WTC11 (cell line): ENCODE results near the gene CSNK1G3. TPM values are rescaled to one million over a fixed set of nuclear protein-coding genes. Genes with fewer than 3 reads are reported as not detected.

Experiments
- ATAC-seq: fragments of 200-7000 bp; cut with Tn5 transposase; 2 replicates; pipeline ENCODE4 v1.10.0; 2021; ENCODE audit warnings: mild to moderate bottlenecking, moderate library complexity
- Bru-seq: library from RNA; stranded (reverse); fragments of 400-500 nt; gene quantifications from one replicate; lab custom pipeline; 2021; lab: Mats Ljungman, UMichigan
- CTCF ChIA-PET: fragments of 300-600 bp; sonication (Branson Sonifier 250); formaldehyde crosslinking; loops from one replicate; lab custom pipeline; 2021; ENCODE audit warnings: antibody characterized with exemption; lab: Charles Lee
- POLR2A ChIA-PET: fragments of 350-600 bp; sonication (Branson Sonifier 250); formaldehyde crosslinking; loops from one replicate; lab custom pipeline; 2021; ENCODE audit warnings: antibody characterized with exemption; lab: Charles Lee
- DNase-seq: peaks from one replicate; pipeline ENCODE4 v3.0.0; 2021; ENCODE audit warnings: low spot score
- H3K27ac Mint-ChIP-seq: 2 replicates; pipeline ENCODE4 v1.8.0; 2021; ENCODE audit warnings: mixed read lengths
- H3K27me3 Mint-ChIP-seq: 2 replicates; pipeline ENCODE4 v1.8.0; 2021; ENCODE audit warnings: low read depth, mild to moderate bottlenecking, moderate library complexity, mixed read lengths
- H3K36me3 Mint-ChIP-seq: 2 replicates; pipeline ENCODE4 v1.8.0; 2021; ENCODE audit warnings: mixed read lengths
- H3K4me1 Mint-ChIP-seq: 2 replicates; pipeline ENCODE4 v1.8.0; 2022; ENCODE audit warnings: mixed read lengths
- H3K4me3 Mint-ChIP-seq: 2 replicates; pipeline ENCODE4 v1.8.0; 2021; ENCODE audit warnings: mild to moderate bottlenecking, moderate library complexity, mixed read lengths
- H3K9me3 Mint-ChIP-seq: 2 replicates; pipeline ENCODE4 v1.8.0; 2021; ENCODE audit warnings: mixed read lengths
- ATF1 ChIP-seq: sonication (generic); formaldehyde crosslinking; IDR thresholded peaks from 2 replicates; pipeline ENCODE4 v1.8.1; 2023; ENCODE audit warnings: mild to moderate bottlenecking, moderate library complexity, missing genetic modification reagents
- E2F4 ChIP-seq: sonication (generic); formaldehyde crosslinking; IDR thresholded peaks from 2 replicates; pipeline ENCODE4 v1.8.1; 2022; ENCODE audit warnings: low read depth, mild to moderate bottlenecking, moderate library complexity, missing genetic modification reagents, borderline replicate concordance
- ERG ChIP-seq: fragments of 250-450 bp; sonication (Bioruptor Pico); IDR thresholded peaks from 2 replicates; pipeline ENCODE4 v1.8.0; 2021; ENCODE audit warnings: mild to moderate bottlenecking
- FOXP1 ChIP-seq: sonication (generic); formaldehyde crosslinking; IDR thresholded peaks from 2 replicates; pipeline ENCODE4 v1.8.0; 2022; ENCODE audit warnings: missing genetic modification reagents, mild to moderate bottlenecking, moderate library complexity, borderline replicate concordance
- FOXP4 ChIP-seq: sonication (generic); formaldehyde crosslinking; IDR thresholded peaks from 2 replicates; pipeline ENCODE4 v1.8.0; 2022; ENCODE audit warnings: mild to moderate bottlenecking, missing genetic modification reagents
- GABPB1 ChIP-seq: sonication (generic); formaldehyde crosslinking; IDR thresholded peaks from 2 replicates; pipeline ENCODE4 v1.8.1; 2023; ENCODE audit warnings: mild to moderate bottlenecking, missing genetic modification reagents
- MYBL2 ChIP-seq: sonication (generic); formaldehyde crosslinking; IDR thresholded peaks from 2 replicates; pipeline ENCODE4 v1.8.1; 2023; ENCODE audit warnings: mild to moderate bottlenecking, moderate library complexity, missing genetic modification reagents
- SMAD3 ChIP-seq: sonication (generic); formaldehyde crosslinking; IDR thresholded peaks from 2 replicates; pipeline ENCODE4 v1.8.0; 2022; ENCODE audit warnings: missing genetic modification reagents, mild to moderate bottlenecking, borderline replicate concordance
- SP1 ChIP-seq: sonication (generic); formaldehyde crosslinking; conservative IDR thresholded peaks from 2 replicates; pipeline ENCODE4 v1.8.1; 2022; ENCODE audit warnings: missing genetic modification reagents
- TEAD1 ChIP-seq: sonication (generic); formaldehyde crosslinking; IDR thresholded peaks from 2 replicates; pipeline ENCODE4 v1.8.0; 2022; ENCODE audit warnings: mild to moderate bottlenecking, missing genetic modification reagents
- TEAD4 ChIP-seq: sonication (generic); formaldehyde crosslinking; IDR thresholded peaks from 2 replicates; pipeline ENCODE4 v1.8.0; 2022; ENCODE audit warnings: mild to moderate bottlenecking, missing genetic modification reagents
- ZNF232 ChIP-seq: sonication (generic); formaldehyde crosslinking; IDR thresholded peaks from 2 replicates; pipeline ENCODE4 v1.8.0; 2022; ENCODE audit warnings: mild to moderate bottlenecking, missing genetic modification reagents
- ZNF425 ChIP-seq: fragments of 250-450 bp; sonication (Bioruptor Pico); conservative IDR thresholded peaks from 2 replicates; pipeline ENCODE4 v1.9.0; 2021; ENCODE audit warnings: mild to moderate bottlenecking
- ZNF671 ChIP-seq: fragments of 250-450 bp; sonication (Bioruptor Pico); IDR thresholded peaks from 2 replicates; pipeline ENCODE4 v1.8.0; 2021; ENCODE audit warnings: mild to moderate bottlenecking
- long read RNA-seq, 3 experiments: library from RNA in 1 of 3; library from capped mRNA in 1 of 3; library from polyadenylated mRNA in 1 of 3; unstranded in 2 of 3; stranded (forward) in 1 of 3; transcript quantifications; one replicate each; pipeline ENCODE4 v2.0.0, GENCODE V29; 2021
- total RNA-seq: library from RNA; stranded (reverse); gene quantifications from 3 replicates; pipeline ENCODE4 v1.2.3, GENCODE V29; 2021
- TF ChIP-seq, protein P1 (sequence below): fragments of 250-450 bp; sonication (Bioruptor Pico); IDR thresholded peaks from 2 replicates; pipeline ENCODE4 v1.9.0; 2021; ENCODE audit warnings: mild to moderate bottlenecking
- TF ChIP-seq, protein P2 (sequence below): sonication (generic); formaldehyde crosslinking; IDR thresholded peaks from 2 replicates; pipeline ENCODE4 v1.8.0; 2022; ENCODE audit warnings: mild to moderate bottlenecking, missing genetic modification reagents
- TF ChIP-seq, protein P3 (sequence below): sonication (generic); formaldehyde crosslinking; conservative IDR thresholded peaks from 2 replicates; pipeline ENCODE4 v1.8.1; 2023; ENCODE audit warnings: mild to moderate bottlenecking, low read depth, missing genetic modification reagents, moderate library complexity
- TF ChIP-seq, protein P4 (sequence below): sonication (generic); formaldehyde crosslinking; IDR thresholded peaks from 2 replicates; pipeline ENCODE4 v1.8.1; 2023; ENCODE audit warnings: mild to moderate bottlenecking, moderate library complexity, missing genetic modification reagents

Gene CSNK1G3
- total RNA-seq (50.6 to 53.1 TPM (median 51.2 TPM) in 3 replicates), Bru-seq, nascent RNA (percentile 87 among the genes with signal in this experiment)
- long read RNA-seq, experiment 1, full-length matches to known transcripts = 6 of 167 reads
- long read RNA-seq, experiment 1, partial matches to known transcripts = 16 of 167 reads
- long read RNA-seq, experiment 1, other reads (novel, unspliced or antisense) = 145 of 167 reads
- long read RNA-seq, experiment 2, full-length matches to known transcripts = 1 of 54 reads
- long read RNA-seq, experiment 2, partial matches to known transcripts = 8 of 54 reads
- long read RNA-seq, experiment 2, other reads (novel, unspliced or antisense) = 45 of 54 reads
- long read RNA-seq, experiment 3, partial matches to known transcripts = 2 of 19 reads
- long read RNA-seq, experiment 3, other reads (novel, unspliced or antisense) = 17 of 19 reads

- POLR2A ChIA-PET = interaction anchor here (1.0 to 1.5 kb wide), 5 partner anchors 10 to 89 kb away, joined by 3 to 9 read pairs (median 3); partner anchors contain the start of gene CEP120
- no peaks in the 10 kb centered on the region for H3K36me3 Mint-ChIP-seq
- peaks cover 35% of the 10 kb centered on the region for H3K4me1 Mint-ChIP-seq
- peak within 1 kb of the TSS; percentile 98 for H3K27ac Mint-ChIP-seq
- CTCF ChIA-PET = interaction anchor here (2.0 kb wide), 1 partner anchor 89 kb away, joined by 7 read pairs; the partner anchor contains the start of gene CEP120
- H3K9me3 Mint-ChIP-seq = no peaks in the 10 kb centered on the region
- DNase-seq (peak; percentile 94), ATAC-seq (peak; percentile 96)
- no peaks in the 10 kb centered on the region; the same call in 1 of the 2 replicates for H3K27me3 Mint-ChIP-seq
- H3K4me3 Mint-ChIP-seq = peak within 1 kb of the TSS; percentile 94
- TF ChIP-seq MYBL2 (CRISPR knock-in tag) (peak; percentile 69; the same call in 1 of the 2 replicates), ATF1 (CRISPR knock-in tag) (no peak), E2F4 (CRISPR knock-in tag) (0 out of 2 replicates have a peak, but pooled peaks have one; percentile 41), ZNF671 (no peak), ZNF232 (no peak), ZNF425 (CRISPR knock-in tag) (no peak), SP1 (peak; percentile 38), SMAD3 (CRISPR knock-in tag) (0 out of 2 replicates have a peak, but pooled peaks have one; percentile 37), TEAD4 (CRISPR knock-in tag) (no peak), TEAD1 (CRISPR knock-in tag) (peak; percentile 92), ERG (CRISPR knock-in tag) (no peak), FOXP4 (CRISPR knock-in tag) (peak; percentile 71; the same call in 1 of the 2 replicates), FOXP1 (CRISPR knock-in tag) (peak; percentile 45), GABPB1 (CRISPR knock-in tag) (0 out of 2 replicates have a peak, but pooled peaks have one; percentile 21)
- TF ChIP-seq, protein P1, sequence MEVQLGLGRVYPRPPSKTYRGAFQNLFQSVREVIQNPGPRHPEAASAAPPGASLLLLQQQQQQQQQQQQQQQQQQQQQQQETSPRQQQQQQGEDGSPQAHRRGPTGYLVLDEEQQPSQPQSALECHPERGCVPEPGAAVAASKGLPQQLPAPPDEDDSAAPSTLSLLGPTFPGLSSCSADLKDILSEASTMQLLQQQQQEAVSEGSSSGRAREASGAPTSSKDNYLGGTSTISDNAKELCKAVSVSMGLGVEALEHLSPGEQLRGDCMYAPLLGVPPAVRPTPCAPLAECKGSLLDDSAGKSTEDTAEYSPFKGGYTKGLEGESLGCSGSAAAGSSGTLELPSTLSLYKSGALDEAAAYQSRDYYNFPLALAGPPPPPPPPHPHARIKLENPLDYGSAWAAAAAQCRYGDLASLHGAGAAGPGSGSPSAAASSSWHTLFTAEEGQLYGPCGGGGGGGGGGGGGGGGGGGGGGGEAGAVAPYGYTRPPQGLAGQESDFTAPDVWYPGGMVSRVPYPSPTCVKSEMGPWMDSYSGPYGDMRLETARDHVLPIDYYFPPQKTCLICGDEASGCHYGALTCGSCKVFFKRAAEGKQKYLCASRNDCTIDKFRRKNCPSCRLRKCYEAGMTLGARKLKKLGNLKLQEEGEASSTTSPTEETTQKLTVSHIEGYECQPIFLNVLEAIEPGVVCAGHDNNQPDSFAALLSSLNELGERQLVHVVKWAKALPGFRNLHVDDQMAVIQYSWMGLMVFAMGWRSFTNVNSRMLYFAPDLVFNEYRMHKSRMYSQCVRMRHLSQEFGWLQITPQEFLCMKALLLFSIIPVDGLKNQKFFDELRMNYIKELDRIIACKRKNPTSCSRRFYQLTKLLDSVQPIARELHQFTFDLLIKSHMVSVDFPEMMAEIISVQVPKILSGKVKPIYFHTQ = no peak
- TF ChIP-seq, protein P2, sequence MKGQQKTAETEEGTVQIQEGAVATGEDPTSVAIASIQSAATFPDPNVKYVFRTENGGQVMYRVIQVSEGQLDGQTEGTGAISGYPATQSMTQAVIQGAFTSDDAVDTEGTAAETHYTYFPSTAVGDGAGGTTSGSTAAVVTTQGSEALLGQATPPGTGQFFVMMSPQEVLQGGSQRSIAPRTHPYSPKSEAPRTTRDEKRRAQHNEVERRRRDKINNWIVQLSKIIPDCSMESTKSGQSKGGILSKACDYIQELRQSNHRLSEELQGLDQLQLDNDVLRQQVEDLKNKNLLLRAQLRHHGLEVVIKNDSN (CRISPR knock-in tag) = no peak
- TF ChIP-seq, protein P3, sequence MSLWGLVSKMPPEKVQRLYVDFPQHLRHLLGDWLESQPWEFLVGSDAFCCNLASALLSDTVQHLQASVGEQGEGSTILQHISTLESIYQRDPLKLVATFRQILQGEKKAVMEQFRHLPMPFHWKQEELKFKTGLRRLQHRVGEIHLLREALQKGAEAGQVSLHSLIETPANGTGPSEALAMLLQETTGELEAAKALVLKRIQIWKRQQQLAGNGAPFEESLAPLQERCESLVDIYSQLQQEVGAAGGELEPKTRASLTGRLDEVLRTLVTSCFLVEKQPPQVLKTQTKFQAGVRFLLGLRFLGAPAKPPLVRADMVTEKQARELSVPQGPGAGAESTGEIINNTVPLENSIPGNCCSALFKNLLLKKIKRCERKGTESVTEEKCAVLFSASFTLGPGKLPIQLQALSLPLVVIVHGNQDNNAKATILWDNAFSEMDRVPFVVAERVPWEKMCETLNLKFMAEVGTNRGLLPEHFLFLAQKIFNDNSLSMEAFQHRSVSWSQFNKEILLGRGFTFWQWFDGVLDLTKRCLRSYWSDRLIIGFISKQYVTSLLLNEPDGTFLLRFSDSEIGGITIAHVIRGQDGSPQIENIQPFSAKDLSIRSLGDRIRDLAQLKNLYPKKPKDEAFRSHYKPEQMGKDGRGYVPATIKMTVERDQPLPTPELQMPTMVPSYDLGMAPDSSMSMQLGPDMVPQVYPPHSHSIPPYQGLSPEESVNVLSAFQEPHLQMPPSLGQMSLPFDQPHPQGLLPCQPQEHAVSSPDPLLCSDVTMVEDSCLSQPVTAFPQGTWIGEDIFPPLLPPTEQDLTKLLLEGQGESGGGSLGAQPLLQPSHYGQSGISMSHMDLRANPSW (CRISPR knock-in tag) = no peak
- TF ChIP-seq, protein P4, sequence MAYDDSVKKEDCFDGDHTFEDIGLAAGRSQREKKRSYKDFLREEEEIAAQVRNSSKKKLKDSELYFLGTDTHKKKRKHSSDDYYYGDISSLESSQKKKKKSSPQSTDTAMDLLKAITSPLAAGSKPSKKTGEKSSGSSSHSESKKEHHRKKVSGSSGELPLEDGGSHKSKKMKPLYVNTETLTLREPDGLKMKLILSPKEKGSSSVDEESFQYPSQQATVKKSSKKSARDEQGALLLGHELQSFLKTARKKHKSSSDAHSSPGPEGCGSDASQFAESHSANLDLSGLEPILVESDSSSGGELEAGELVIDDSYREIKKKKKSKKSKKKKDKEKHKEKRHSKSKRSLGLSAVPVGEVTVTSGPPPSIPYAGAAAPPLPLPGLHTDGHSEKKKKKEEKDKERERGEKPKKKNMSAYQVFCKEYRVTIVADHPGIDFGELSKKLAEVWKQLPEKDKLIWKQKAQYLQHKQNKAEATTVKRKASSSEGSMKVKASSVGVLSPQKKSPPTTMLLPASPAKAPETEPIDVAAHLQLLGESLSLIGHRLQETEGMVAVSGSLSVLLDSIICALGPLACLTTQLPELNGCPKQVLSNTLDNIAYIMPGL (CRISPR knock-in tag) = 0 out of 2 replicates have a peak, but pooled peaks have one; percentile 63
These were observed at the start of gene CSNK1G3 for GRCh38 chr5:123511648-123512605. CSNK1G3 (plus strand) TSS chr5:123512177; CDS start chr5:123545664, 33,487 bp downstream.
